Neuronal stem cell (in vitro differentiated cells): ENCODE results near the gene CCDC93.

Experiments
- DNase-seq: peaks from one replicate; pipeline ENCODE4 v3.0.0-alpha.2; 2013; ENCODE audit warnings: low spot score
- H2AFZ ChIP-seq: one replicate; pipeline ENCODE4 v1.6.1; 2013; ENCODE audit warnings: mild to moderate bottlenecking, low read length, inconsistent platforms
- H2AK5ac ChIP-seq: 2 replicates; pipeline ENCODE4 v1.6.1; 2013; ENCODE audit warnings: low read depth, mild to moderate bottlenecking, inconsistent platforms, low read length, moderate library complexity, mixed read lengths
- H2BK120ac ChIP-seq: 2 replicates; pipeline ENCODE4 v1.6.1; 2013; ENCODE audit warnings: low read depth, mild to moderate bottlenecking, inconsistent platforms, low read length, moderate library complexity, mixed read lengths
- H2BK12ac ChIP-seq: one replicate; pipeline ENCODE4 v1.6.1; 2013; ENCODE audit warnings: low read length, inconsistent platforms
- H2BK15ac ChIP-seq: 2 replicates; pipeline ENCODE4 v1.6.1; 2013; ENCODE audit warnings: mild to moderate bottlenecking, low read length, inconsistent platforms, mixed read lengths
- H2BK5ac ChIP-seq: one replicate; pipeline ENCODE4 v1.6.1; 2013; ENCODE audit warnings: inconsistent platforms, mild to moderate bottlenecking, low read length, moderate library complexity
- H3K14ac ChIP-seq: one replicate; pipeline ENCODE4 v1.6.1; 2013; ENCODE audit warnings: low read length, inconsistent platforms
- H3K18ac ChIP-seq: 2 replicates; pipeline ENCODE4 v1.6.1; 2013; ENCODE audit warnings: low read length, inconsistent platforms
- H3K23ac ChIP-seq: 2 replicates; pipeline ENCODE4 v1.6.1; 2013; ENCODE audit warnings: low read depth, mild to moderate bottlenecking, mixed read lengths, low read length, inconsistent platforms; ENCODE audit not compliant: poor library complexity
- H3K27ac ChIP-seq: replicated peaks from 3 replicates; pipeline ENCODE4 v1.5.1; 2013; ENCODE audit warnings: low read length, inconsistent platforms
- H3K27me3 ChIP-seq, 3 experiments: 2 replicates each; pipeline ENCODE4 v1.6.1; 2013; ENCODE audit warnings: low read length in 3 of 3, mild to moderate bottlenecking in 2 of 3, inconsistent platforms in 1 of 3, low read depth in 1 of 3, mixed read lengths in 1 of 3, moderate library complexity in 1 of 3; ENCODE audit not compliant: control insufficient read depth in 3 of 3, insufficient read depth in 3 of 3
- H3K36me3 ChIP-seq, 2 donors: replicated peaks in 1 of 2; 2 replicates each; pipeline ENCODE4 v1.6.1; 2013; ENCODE audit warnings: low read length in 2 of 2; ENCODE audit not compliant: control insufficient read depth in 2 of 2, insufficient read depth in 2 of 2
- H3K4ac ChIP-seq: 2 replicates; pipeline ENCODE4 v1.6.1; 2013; ENCODE audit warnings: inconsistent platforms, mild to moderate bottlenecking, low read length, moderate library complexity
- H3K4me1 ChIP-seq, 2 donors: 1 replicate in 1 of 2; 2 replicates in 1 of 2; pipeline ENCODE4 v1.6.1; 2013; ENCODE audit warnings: low read length in 2 of 2, low read depth in 1 of 2; ENCODE audit not compliant: control insufficient read depth in 2 of 2, insufficient read depth in 1 of 2
- H3K4me2 ChIP-seq: one replicate; pipeline ENCODE4 v1.6.1; 2013; ENCODE audit warnings: mild to moderate bottlenecking, low read length, inconsistent platforms; ENCODE audit not compliant: insufficient read depth, poor library complexity, severe bottlenecking
- H3K4me3 ChIP-seq, 2 donors: 2 replicates each; pipeline ENCODE4 v1.5.1; 2013; ENCODE audit warnings: low read length in 2 of 2, mild to moderate bottlenecking in 2 of 2, inconsistent platforms in 1 of 2, moderate library complexity in 1 of 2
- H3K79me1 ChIP-seq: one replicate; pipeline ENCODE4 v1.6.1; 2013; ENCODE audit warnings: low read depth, mild to moderate bottlenecking, inconsistent platforms, low read length, moderate library complexity
- H3K9ac ChIP-seq: one replicate; pipeline ENCODE4 v1.6.1; 2013; ENCODE audit warnings: mild to moderate bottlenecking, low read depth, low read length, inconsistent platforms; ENCODE audit not compliant: poor library complexity
- H3K9me3 ChIP-seq, 2 donors: replicated peaks in 1 of 2; 2 replicates each; pipeline versions ENCODE3 to v1.6.1; 2013; ENCODE audit warnings: low read length in 2 of 2, mild to moderate bottlenecking in 2 of 2, inconsistent platforms in 1 of 2, low read depth in 1 of 2, mixed read lengths in 1 of 2, moderate library complexity in 1 of 2; ENCODE audit not compliant: control insufficient read depth in 2 of 2, insufficient read depth in 1 of 2
- H4K8ac ChIP-seq: one replicate; pipeline ENCODE4 v1.6.1; 2013; ENCODE audit warnings: low read depth, mild to moderate bottlenecking, inconsistent platforms, low read length, moderate library complexity
- H4K91ac ChIP-seq: one replicate; pipeline ENCODE4 v1.6.1; 2013; ENCODE audit warnings: low read length, low read depth, mild to moderate bottlenecking, inconsistent platforms; ENCODE audit not compliant: poor library complexity
- WGBS, 2 donors: extraction: QIAGEN DNeasy Blood & Tissue Kit; methylation state at CpG; one replicate each; pipeline ENCODE4 v1.1.7; 2013; ENCODE audit warnings: missing lambda C conversion rate in 2 of 2, mixed read lengths in 1 of 2; ENCODE audit not compliant: insufficient read length in 2 of 2, insufficient replicate concordance in 1 of 2; ENCODE audit errors: extremely low coverage in 2 of 2; 5-methylcytosine and 5-hydroxymethylcytosine counted together

Gene CCDC93

DNA sequence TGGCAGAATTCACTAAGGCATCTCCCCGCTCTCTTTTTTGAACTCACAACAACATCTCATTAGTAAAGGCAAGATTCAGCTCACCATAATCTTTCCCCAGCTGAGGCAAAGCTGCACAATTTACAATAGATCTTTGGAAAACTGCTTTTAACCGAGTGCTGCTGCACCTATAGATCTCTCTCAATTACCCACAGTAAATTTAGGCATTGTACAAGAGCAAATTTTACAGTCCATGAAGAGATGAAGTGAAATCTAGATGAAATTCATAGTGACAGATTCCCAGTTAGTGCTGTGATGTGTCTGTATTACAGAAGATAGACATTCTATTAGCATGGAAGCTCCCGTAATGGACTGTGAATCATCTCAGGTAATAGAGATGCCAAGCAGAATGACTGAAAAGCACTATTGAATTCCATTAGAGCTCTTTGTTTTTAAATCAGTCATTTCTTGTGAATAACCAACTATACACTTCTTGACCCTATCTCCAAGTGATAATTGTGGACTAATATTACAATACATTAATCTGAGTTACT is 38.0 kb upstream of the CCDC93 start:
- H3K9me3 ChIP-seq: no peaks in the 10 kb centered on the region
- H2BK120ac ChIP-seq: no peak overlapping the region
- H4K8ac ChIP-seq: no peak overlapping the region
- H3K27me3 ChIP-seq: peaks cover 0 to 59% (median 0%) of the 10 kb centered on the region in 3 experiments
- H3K4ac ChIP-seq: no peak overlapping the region
- no peak overlapping the region for H2AFZ ChIP-seq
- no peak overlapping the region for H2BK12ac ChIP-seq
- no peak overlapping the region for H3K14ac ChIP-seq
- no peak overlapping the region for H3K23ac ChIP-seq
- no CpG with 5 or more reads among the region's 3 CpGs for WGBS, 2 donors
- H3K9ac ChIP-seq: no peak overlapping the region
- H3K4me3 ChIP-seq: no peak overlapping the region
- H3K18ac ChIP-seq: no peak overlapping the region
- DNase-seq: no peak
- no peak overlapping the region for H4K91ac ChIP-seq
- no peak overlapping the region for H3K27ac ChIP-seq
- H3K36me3 ChIP-seq: no peaks in the 10 kb centered on the region
- no peak overlapping the region for H2BK15ac ChIP-seq
- H3K4me2 ChIP-seq: no peak overlapping the region
- H2AK5ac ChIP-seq: no peak overlapping the region
- peaks cover 0 to 8% of the 10 kb centered on the region in 2 donors for H3K4me1 ChIP-seq
- H3K79me1 ChIP-seq: no peaks in the 10 kb centered on the region
- no peak overlapping the region for H2BK5ac ChIP-seq

DNA sequence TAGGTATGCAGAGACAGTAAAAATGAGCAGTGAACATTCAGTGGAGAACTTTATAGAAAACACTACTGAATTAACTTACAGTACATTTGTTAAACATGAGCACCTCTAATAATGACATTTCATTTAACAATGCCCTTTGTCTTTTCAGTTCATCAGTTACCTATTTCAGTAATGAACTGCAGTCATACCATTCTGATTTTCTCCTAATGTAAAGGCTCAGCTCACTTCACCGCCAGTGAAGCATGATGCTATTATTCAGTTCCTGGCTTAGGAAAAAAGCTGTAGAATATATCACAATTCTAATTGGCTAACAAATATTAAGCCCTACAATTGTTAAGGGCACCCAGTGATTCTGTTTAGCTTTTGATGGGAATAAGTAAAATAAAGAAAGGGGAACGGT is 37.1 kb upstream of the CCDC93 start:
- no peak overlapping the region for H3K18ac ChIP-seq
- H3K23ac ChIP-seq: no peak overlapping the region
- H3K36me3 ChIP-seq: no peaks in the 10 kb centered on the region
- H4K8ac ChIP-seq: no peak overlapping the region
- H2BK5ac ChIP-seq: no peak overlapping the region
- peaks cover 0 to 7% of the 10 kb centered on the region in 2 donors for H3K4me1 ChIP-seq
- H2BK12ac ChIP-seq: no peak overlapping the region
- H3K14ac ChIP-seq: no peak overlapping the region
- no peak overlapping the region for H4K91ac ChIP-seq
- H3K79me1 ChIP-seq: no peaks in the 10 kb centered on the region
- H2BK15ac ChIP-seq: no peak overlapping the region
- H3K4ac ChIP-seq: no peak overlapping the region
- H2AFZ ChIP-seq: no peak overlapping the region
- WGBS, 2 donors: 100% methylated on average over 1 of the region's 2 CpGs; no CpG with 5 or more reads in 1 of the 2 donors
- H3K9ac ChIP-seq: no peak overlapping the region
- no peak overlapping the region for H3K4me3 ChIP-seq
- no peak overlapping the region for H3K27ac ChIP-seq
- H3K9me3 ChIP-seq: no peaks in the 10 kb centered on the region
- H2AK5ac ChIP-seq: no peak overlapping the region
- no peak overlapping the region for H3K4me2 ChIP-seq
- peaks cover 0 to 51% (median 0%) of the 10 kb centered on the region in 3 experiments for H3K27me3 ChIP-seq
- no peak overlapping the region for H2BK120ac ChIP-seq
- no peak for DNase-seq

DNA sequence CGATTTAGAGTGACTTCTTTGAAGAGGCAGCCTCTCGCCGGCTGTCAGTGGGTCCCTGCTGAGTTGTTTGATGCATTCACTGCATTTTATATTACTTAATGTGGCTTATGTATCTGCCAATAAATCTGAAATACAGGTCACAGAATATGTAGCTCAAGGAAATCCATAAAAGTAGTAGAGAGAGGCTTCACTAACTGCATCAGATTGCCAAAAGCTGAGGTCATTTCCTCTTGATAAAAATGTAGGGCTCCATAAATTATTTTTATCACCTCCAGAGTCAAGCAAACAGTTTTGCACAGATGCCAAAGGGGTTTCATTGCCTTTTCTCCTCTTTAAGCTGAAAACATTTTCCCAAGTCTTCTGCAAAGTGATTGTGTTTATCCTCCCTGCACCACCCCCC is 36.5 kb upstream of the CCDC93 start:
- H2BK120ac ChIP-seq: no peak overlapping the region
- no peak overlapping the region for H2AK5ac ChIP-seq
- H3K14ac ChIP-seq: no peak overlapping the region
- WGBS, 2 donors: no CpG with 5 or more reads among the region's 3 CpGs
- H3K36me3 ChIP-seq: no peaks in the 10 kb centered on the region
- H3K79me1 ChIP-seq: no peaks in the 10 kb centered on the region
- H3K23ac ChIP-seq: no peak overlapping the region
- no peak overlapping the region for H3K9ac ChIP-seq
- H2BK5ac ChIP-seq: no peak overlapping the region
- peaks cover 0 to 50% (median 0%) of the 10 kb centered on the region in 3 experiments for H3K27me3 ChIP-seq
- H2AFZ ChIP-seq: no peak overlapping the region
- no peak overlapping the region for H4K8ac ChIP-seq
- no peak overlapping the region for H3K18ac ChIP-seq
- H3K4ac ChIP-seq: no peak overlapping the region
- no peak overlapping the region for H3K4me2 ChIP-seq
- peaks cover 0 to 6% of the 10 kb centered on the region in 2 donors for H3K4me1 ChIP-seq
- H3K4me3 ChIP-seq: no peak overlapping the region
- no peak overlapping the region for H4K91ac ChIP-seq
- no peak for DNase-seq
- no peaks in the 10 kb centered on the region for H3K9me3 ChIP-seq
- H3K27ac ChIP-seq: no peak overlapping the region
- H2BK15ac ChIP-seq: no peak overlapping the region
- no peak overlapping the region for H2BK12ac ChIP-seq

DNA sequence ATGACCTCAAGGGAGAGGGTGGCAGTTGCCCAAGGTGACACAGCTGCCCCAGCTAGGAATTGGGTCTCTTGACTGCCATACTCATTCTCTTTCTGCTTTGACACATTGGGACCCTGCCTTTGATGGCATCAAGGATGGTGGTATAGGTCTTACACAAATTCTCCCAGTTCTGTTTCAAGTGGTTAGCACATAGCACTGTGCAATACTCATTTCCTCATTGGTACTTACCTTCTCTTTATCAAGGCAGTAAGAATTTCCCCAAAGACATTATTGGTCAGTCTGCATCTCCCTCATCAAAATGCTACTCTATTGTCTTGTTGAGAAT is 35.9 kb upstream of the CCDC93 start:
- Histone ChIP-seq H3K27me3 (peaks cover 0 to 55% (median 0%) of the 10 kb centered on the region in 3 experiments), H2AK5ac (no peak overlapping the region), H3K4me2 (no peak overlapping the region), H2BK120ac (no peak overlapping the region), H4K8ac (no peak overlapping the region), H3K9me3 (no peaks in the 10 kb centered on the region), H3K4me1 (peaks cover 0 to 5% of the 10 kb centered on the region in 2 donors), H3K36me3 (no peaks in the 10 kb centered on the region), H3K18ac (no peak overlapping the region), H3K4me3 (no peak overlapping the region), H2BK12ac (no peak overlapping the region), H3K14ac (no peak overlapping the region), H3K79me1 (no peaks in the 10 kb centered on the region), H2BK15ac (no peak overlapping the region), H3K23ac (no peak overlapping the region), H3K27ac (no peak overlapping the region), H4K91ac (no peak overlapping the region), H3K9ac (no peak overlapping the region), H2BK5ac (no peak overlapping the region), H2AFZ (no peak overlapping the region), H3K4ac (no peak overlapping the region)
- DNase-seq: no peak
